ENCODE results near the gene GIPC2.

The GIPC2 gene

DNA sequence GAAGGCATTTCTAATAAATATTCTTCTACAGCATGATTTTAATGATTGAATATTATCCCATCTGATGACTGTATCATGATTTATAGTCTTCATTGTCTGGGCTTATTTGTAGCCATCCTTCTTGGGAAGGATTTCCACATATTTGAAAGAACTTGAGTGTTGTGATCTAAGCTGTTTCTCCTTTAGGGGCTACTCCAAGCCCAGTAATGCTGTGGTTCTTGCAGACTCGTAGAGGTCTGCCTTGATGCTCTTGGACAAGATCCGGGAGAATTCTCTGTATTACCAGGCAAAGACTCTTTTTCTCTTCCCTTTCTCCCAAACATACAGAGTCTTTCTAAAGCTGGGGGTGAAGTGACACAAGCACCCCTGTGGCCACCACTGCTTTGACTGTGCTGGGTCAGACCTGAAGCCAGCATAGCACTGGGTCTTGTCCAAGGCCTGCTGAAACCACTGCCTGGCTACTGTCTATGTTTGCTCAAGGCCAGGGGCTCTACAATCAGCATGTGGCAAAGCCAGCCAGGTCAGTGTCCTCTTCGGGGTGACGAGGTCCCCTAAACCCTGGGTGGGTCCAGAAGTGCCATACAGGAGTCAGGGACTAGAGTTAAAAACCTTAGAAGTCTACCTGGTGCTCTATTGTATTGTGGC is 107.4 kb downstream of the GIPC2 start:
- FAIRE-seq, result no peak

GRCh38 chr1:78155121-78155520 is 109.4 kb downstream of the GIPC2 start:
- no peak for FAIRE-seq

DNA sequence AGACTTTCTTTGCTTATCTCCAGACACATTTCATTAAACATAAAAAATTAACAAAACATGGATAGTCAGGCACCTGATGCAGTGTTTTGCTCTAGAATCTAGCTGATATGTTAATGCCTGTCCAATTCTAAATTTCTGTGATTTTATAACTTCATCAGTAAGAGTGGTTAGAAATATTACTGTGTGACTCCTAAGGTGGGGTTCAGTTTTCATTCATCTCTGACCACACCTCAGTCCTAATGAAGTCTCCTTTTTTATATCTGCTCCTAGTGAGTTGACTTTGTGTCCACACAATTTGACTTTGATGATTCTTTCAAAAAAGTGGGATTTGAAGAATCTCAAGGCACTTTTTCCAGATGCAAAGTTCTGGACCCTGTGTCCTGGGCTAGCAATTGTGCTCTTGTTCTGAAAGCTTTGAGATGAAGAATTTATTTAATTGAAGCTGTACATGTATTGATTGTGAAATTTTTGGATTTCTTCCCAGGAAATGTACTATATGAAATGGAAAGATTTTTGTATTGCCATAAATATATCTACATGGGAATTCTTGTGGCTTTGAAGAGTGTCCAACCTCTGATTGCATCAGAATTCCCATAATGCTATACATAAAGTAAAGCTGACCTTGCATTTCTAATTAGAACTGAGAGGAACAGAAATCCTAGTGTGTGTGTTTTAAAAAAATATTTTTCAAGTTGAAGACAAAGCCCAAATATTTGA is 111.2 kb downstream of the GIPC2 start:
- FAIRE-seq, result no peak

GRCh38 chr1:78165816-78166215 is 120.0 kb downstream of the GIPC2 start:
- FAIRE-seq, result no peak

- FAIRE-seq, result no peak
Observed at GRCh38 chr1:78168306-78168705, 122.5 kb downstream of the GIPC2 start.

- no peak for FAIRE-seq
Observed at GRCh38 chr1:78170859-78171258, 125.1 kb downstream of the GIPC2 start.

GRCh38 chr1:78171736-78172590 is 126.2 kb downstream of the GIPC2 start:
- FAIRE-seq, result no peak

DNA sequence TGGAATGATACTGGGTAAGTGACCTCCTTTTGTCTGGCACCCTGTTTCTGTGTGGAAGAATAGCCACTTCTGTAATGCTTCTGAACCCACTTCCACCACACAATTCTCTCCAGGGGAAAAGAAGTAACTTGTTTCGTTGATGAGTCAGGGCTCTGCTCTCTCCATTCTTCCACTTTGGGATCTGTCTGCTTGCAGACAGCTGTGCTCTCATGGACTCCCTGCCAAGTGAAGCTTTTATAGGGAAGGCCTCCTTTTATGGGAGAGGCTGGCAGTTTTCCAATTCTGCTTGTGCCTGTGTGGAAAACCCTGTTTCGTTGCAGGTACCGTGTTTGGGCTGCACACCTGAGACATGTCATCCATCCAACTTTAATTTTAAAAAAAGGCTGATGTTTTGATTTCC is 130.7 kb downstream of the GIPC2 start:
- no peak for FAIRE-seq

- FAIRE-seq, result no peak
Observed at GRCh38 chr1:78177708-78178270, 132.0 kb downstream of the GIPC2 start.

DNA sequence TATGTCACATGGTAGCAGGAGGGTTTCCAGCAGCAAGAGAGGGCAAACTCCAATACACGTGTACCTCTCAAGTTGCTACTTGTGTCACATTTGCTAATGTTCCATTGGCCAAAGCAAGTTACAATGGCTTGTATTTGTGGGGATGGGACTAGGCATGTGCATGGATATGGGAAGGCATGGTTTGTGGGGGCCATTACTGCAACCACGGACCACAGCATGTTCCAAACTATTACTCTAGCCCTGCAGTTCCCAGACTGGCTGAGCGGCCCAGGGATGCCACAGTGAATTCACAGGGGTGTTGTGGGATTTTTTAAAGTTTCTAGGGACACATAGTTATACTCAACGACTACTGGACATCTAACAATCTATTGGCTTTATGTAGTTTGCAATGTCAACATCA is 133.1 kb downstream of the GIPC2 start:
- FAIRE-seq, result no peak

GRCh38 chr1:78184460-78185072 is 138.8 kb downstream of the GIPC2 start:
- FAIRE-seq, result no peak
